ENCODE measurements around the gene TGFA. TPM values are rescaled to one million over a fixed set of nuclear protein-coding genes. Genes with fewer than 3 reads are reported as not detected.

Gene TGFA
- total and polyA plus RNA-seq, 2 experiments from 2014 or later = 1.4 to 6.5 TPM

- Mint-ChIP-seq H3K4me3 (no peak overlapping the region), H3K27ac (no peak overlapping the region), H3K27me3 (ENCODE audit: insufficient read depth, low read depth, poor library complexity) (no peaks in the 10 kb centered on the region), H3K4me1 (peaks cover 9% of the 10 kb centered on the region), H3K36me3 (ENCODE audit: low read depth) (no peaks in the 10 kb centered on the region), H3K9me3 (no peaks in the 10 kb centered on the region)
- ATAC-seq = no peak
- Histone ChIP-seq H3K4me3 (no peak overlapping the region), H2AFZ (no peak overlapping the region), H3F3A (replicated peaks; ENCODE audit: low read depth) (no peaks in the 10 kb centered on the region), H3K36me3 (ENCODE audit: insufficient read depth) (no peaks in the 10 kb centered on the region), H3K27me3 (ENCODE audit: insufficient read depth) (no peaks in the 10 kb centered on the region), H3K9me2 (ENCODE audit: insufficient read depth) (no peaks in the 10 kb centered on the region), H4K20me1 (replicated peaks; ENCODE audit: insufficient read depth) (no peaks in the 10 kb centered on the region), H3K4me2 (no peak overlapping the region), H3K27ac (ENCODE audit: low read depth) (no peak overlapping the region), H3K79me2 (replicated peaks; ENCODE audit: insufficient read depth) (no peaks in the 10 kb centered on the region), H3K4me1 (ENCODE audit: insufficient read depth) (no peaks in the 10 kb centered on the region)
- DNase-seq (ENCODE audit: low spot score) = no peak
- TF ChIP-seq EZH2phosphoT487 (IDR thresholded peaks at IDR 0.05; ENCODE audit: unreplicated experiment) = no peak
- TF ChIP-seq NANOG (IDR thresholded peaks at IDR 0.05; ENCODE audit: borderline replicate concordance) = no peak
- no peak for TF ChIP-seq STAT1 (IDR thresholded peaks at IDR 0.05; ENCODE audit: unreplicated experiment)
- no peak for TF ChIP-seq ETS1 (IDR thresholded peaks at IDR 0.05)
- no peak for TF ChIP-seq CREB1 (CRISPR knock-in tag; IDR thresholded peaks at IDR 0.05; ENCODE audit: low read depth)
- no peak for TF ChIP-seq EZH2 (IDR thresholded peaks at IDR 0.05; ENCODE audit: low read depth, unreplicated experiment)
- TF ChIP-seq CTCF (conservative IDR thresholded peaks at IDR 0.05; ENCODE audit: low read depth in 2 of 2) = no peak
- no peak for TF ChIP-seq ZNF114 (CRISPR knock-in tag; IDR thresholded peaks at IDR 0.05)
- TF ChIP-seq POLR2AphosphoS5 (IDR thresholded peaks at IDR 0.05; ENCODE audit: low read depth) = no peak
- TF ChIP-seq JUNB (IDR thresholded peaks at IDR 0.05; ENCODE audit: unreplicated experiment) = no peak
- no peak for TF ChIP-seq ZNF462 (CRISPR knock-in tag; IDR thresholded peaks at IDR 0.05)
- no peak for TF ChIP-seq ZNF331 (CRISPR knock-in tag; IDR thresholded peaks at IDR 0.05; ENCODE audit: low read depth)
- no peak for TF ChIP-seq REST (IDR thresholded peaks at IDR 0.05; ENCODE audit: unreplicated experiment)
These were observed 85.5 kb downstream of the TGFA start for GRCh38 chr2:70467831-70468779.
